ENCODE data around the gene SUFU.

DNA sequence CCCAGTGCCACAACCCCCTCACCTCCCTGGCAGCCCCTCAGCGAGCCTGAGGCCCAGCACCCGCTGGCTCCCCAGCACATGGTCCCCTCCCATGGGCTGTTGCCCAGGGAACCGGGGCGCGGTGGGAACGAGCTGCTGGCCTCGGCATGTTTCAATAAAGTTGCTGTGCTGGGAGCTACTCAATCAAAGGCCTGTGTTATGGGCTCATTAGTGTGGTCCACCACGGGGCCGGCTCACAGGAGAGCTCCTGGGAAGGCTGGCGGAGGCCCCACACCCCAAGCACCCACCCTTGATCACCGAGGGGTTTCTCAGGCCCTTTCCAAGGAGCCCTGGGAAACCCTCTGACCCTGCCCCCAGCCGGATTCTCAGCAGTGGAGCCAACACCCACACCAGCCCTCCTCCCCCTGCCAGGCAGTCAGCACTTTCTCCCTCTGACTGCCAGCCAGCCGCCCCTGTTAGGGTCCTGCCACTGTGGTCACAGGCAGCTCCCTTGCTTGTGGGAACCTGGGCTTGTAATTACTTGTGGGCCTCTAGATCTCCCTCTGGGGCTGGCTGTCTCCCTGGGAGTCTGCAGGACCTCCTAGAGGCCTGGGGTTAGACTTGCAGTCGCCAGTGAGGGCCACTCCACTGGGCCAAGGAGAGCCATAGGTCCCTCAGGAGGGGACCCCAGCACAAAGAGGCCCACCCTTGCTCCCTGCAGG is 115.7 kb downstream of the SUFU start:
- TF ChIP-seq POLR2AphosphoS5 (IDR thresholded peaks at IDR 0.05; ENCODE audit: low read depth, low read length), result no peak
- no peak for TF ChIP-seq POLR2A (IDR thresholded peaks at IDR 0.05; ENCODE audit: low read depth, low read length)
- TF ChIP-seq TAF1 (IDR thresholded peaks at IDR 0.05; ENCODE audit: low read depth, low read length), result no peak
- TF ChIP-seq PAX5 (IDR thresholded peaks at IDR 0.05; ENCODE audit: insufficient read depth, low read length, severe bottlenecking), result no peak
- no peak for TF ChIP-seq SPI1 (IDR thresholded peaks at IDR 0.05; ENCODE audit: low read depth, low read length)
- no peak for TF ChIP-seq POU2F2 (IDR thresholded peaks at IDR 0.05; ENCODE audit: low read depth, low read length)

Measured in GM12891 (cell line).